22Rv1 (cell line): ENCODE measurements around the gene YEATS4.

Source experiments
- CTCF ChIP-seq: fragments of 450-650 bp; IDR thresholded peaks from 2 replicates; pipeline ENCODE4 v1.5.1; 2017; ENCODE audit warnings: mild to moderate bottlenecking
- ZFX ChIP-seq: fragments of 450-650 bp; IDR thresholded peaks from 2 replicates; pipeline ENCODE4 v1.6.1; 2017; ENCODE audit warnings: antibody characterized with exemption, borderline replicate concordance

- no peak for TF ChIP-seq CTCF
- no peak for TF ChIP-seq ZFX
These were observed 8.6 kb downstream of the YEATS4 start for GRCh38 chr12:69368171-69368570.
